H1 (cell line): ENCODE results near the gene DTL. TPM values are rescaled to one million over a fixed set of nuclear protein-coding genes. Genes with fewer than 3 reads are reported as not detected.

Experiments used
- CTCF ChIA-PET: fragments of 300-600 bp; sonication (Branson Sonifier 250); formaldehyde crosslinking; loops from one replicate; lab custom pipeline; 2021; ENCODE audit not compliant: partially characterized antibody; lab: Charles Lee
- POLR2A ChIA-PET: fragments of 300-600 bp; sonication (Branson Sonifier 250); formaldehyde crosslinking; loops from one replicate; lab custom pipeline; 2021; ENCODE audit warnings: inconsistent platforms; ENCODE audit not compliant: partially characterized antibody; lab: Charles Lee
- DNase-seq, 2 experiments: peaks; one replicate each; pipeline versions ENCODE4 v3.0.0 to v3.0.0-alpha.2; 2010 to 2022; ENCODE audit warnings: low spot score in 2 of 2, low read depth in 1 of 2, mixed read lengths in 1 of 2
- FAIRE-seq: peaks from 2 replicates; lab custom pipeline; 2011; peaks lifted over from hg19 to GRCh38; lab: Jason Lieb, UNC
- H2AFZ ChIP-seq: 2 replicates; pipeline ENCODE4 v1.8.1; 2012; ENCODE audit warnings: low read length, inconsistent platforms
- H2AK5ac ChIP-seq: 2 replicates; pipeline ENCODE4 v1.6.1; 2013; ENCODE audit warnings: low read depth, low read length
- H2BK120ac ChIP-seq: replicated peaks from 2 replicates; pipeline ENCODE3; 2013; ENCODE audit warnings: low read depth, low read length, inconsistent platforms
- H2BK12ac ChIP-seq: 2 replicates; pipeline ENCODE4 v1.6.1; 2013; ENCODE audit warnings: low read depth, low read length
- H2BK15ac ChIP-seq: 2 replicates; pipeline ENCODE4 v1.6.1; 2013; ENCODE audit warnings: low read length
- H2BK20ac ChIP-seq: 2 replicates; pipeline ENCODE4 v1.6.1; 2013; ENCODE audit warnings: low read length
- H2BK5ac ChIP-seq: 2 replicates; pipeline ENCODE4 v1.6.1; 2013; ENCODE audit warnings: low read depth, low read length
- H3K14ac ChIP-seq: 2 replicates; pipeline ENCODE4 v1.6.1; 2013; ENCODE audit warnings: inconsistent platforms; ENCODE audit not compliant: insufficient read length
- H3K18ac ChIP-seq: 2 replicates; pipeline ENCODE4 v1.6.1; 2013; ENCODE audit warnings: low read length; ENCODE audit errors: extremely low read depth
- H3K23ac ChIP-seq: 2 replicates; pipeline ENCODE4 v1.6.1; 2013; ENCODE audit warnings: inconsistent platforms; ENCODE audit not compliant: insufficient read length
- H3K23me2 ChIP-seq: 2 replicates; pipeline ENCODE4 v1.6.1; 2013; ENCODE audit warnings: low read depth, low read length
- H3K27ac ChIP-seq: 2 replicates; pipeline ENCODE4 v1.6.1; 2011; ENCODE audit warnings: low read depth, low read length, inconsistent platforms
- H3K27me3 ChIP-seq, 4 experiments: replicated peaks in 1 of 4; 1 replicate in 1 of 4; 2 replicates in 3 of 4; pipeline versions ENCODE4 v1.6.1 to v1.8.1; 2011 to 2013; ENCODE audit warnings: low read length in 3 of 4, mild to moderate bottlenecking in 3 of 4, inconsistent platforms in 2 of 4, mixed read lengths in 2 of 4, moderate library complexity in 1 of 4; ENCODE audit not compliant: control insufficient read depth in 3 of 4, insufficient read depth in 3 of 4; ENCODE audit errors: extremely low read depth in 1 of 4
- H3K36me3 ChIP-seq, 4 experiments: 2 replicates each; pipeline versions ENCODE4 v1.6.1 to v1.8.1; 2011 to 2013; ENCODE audit warnings: mild to moderate bottlenecking in 4 of 4, low read length in 3 of 4, moderate library complexity in 2 of 4, control low read depth in 1 of 4, inconsistent platforms in 1 of 4; ENCODE audit not compliant: insufficient read depth in 4 of 4, control insufficient read depth in 2 of 4
- H3K4ac ChIP-seq: replicated peaks from 2 replicates; pipeline ENCODE3; 2013; ENCODE audit warnings: low read length, low read depth, mixed read lengths, inconsistent platforms; ENCODE audit not compliant: insufficient read length
- H3K4me1 ChIP-seq, 4 experiments: replicated peaks in 1 of 4; 1 replicate in 1 of 4; 2 replicates in 3 of 4; pipeline versions ENCODE4 v1.6.1 to v1.8.1; 2011 to 2013; ENCODE audit warnings: low read length in 3 of 4, inconsistent platforms in 2 of 4, mixed read lengths in 1 of 4; ENCODE audit not compliant: insufficient read depth in 4 of 4, control insufficient read depth in 3 of 4
- H3K4me2 ChIP-seq, 2 experiments: 2 replicates each; pipeline versions ENCODE4 v1.6.1 to v1.8.1; 2011 to 2013; ENCODE audit warnings: low read depth in 2 of 2, low read length in 2 of 2, control low read depth in 1 of 2, inconsistent platforms in 1 of 2, mild to moderate bottlenecking in 1 of 2; ENCODE audit not compliant: insufficient read depth in 1 of 2
- H3K4me3 ChIP-seq, 4 experiments: fragments of 200-600, 300-600 bp in 1 of 4; sonication (generic), shearing (Covaris generic), sonication (Bioruptor Twin) in 1 of 4; 2 replicates each; pipeline versions ENCODE4 v1.5.1 to v1.8.1; 2011 to 2016; ENCODE audit warnings: low read length in 4 of 4, low read depth in 3 of 4, control low read depth in 2 of 4, inconsistent platforms in 2 of 4, mild to moderate bottlenecking in 2 of 4, mixed read lengths in 1 of 4, moderate library complexity in 1 of 4; ENCODE audit not compliant: insufficient read depth in 2 of 4; ENCODE audit errors: extremely low read depth in 1 of 4
- H3K56ac ChIP-seq: replicated peaks from 2 replicates; pipeline ENCODE3; 2013; ENCODE audit warnings: low read depth, mild to moderate bottlenecking, mixed read lengths, low read length, inconsistent platforms; ENCODE audit not compliant: insufficient read length
- H3K79me1 ChIP-seq: 2 replicates; pipeline ENCODE4 v1.6.1; 2013; ENCODE audit warnings: low read depth, low read length, control low read depth
- H3K79me2 ChIP-seq, 2 experiments: 2 replicates each; pipeline versions ENCODE4 v1.6.1 to v1.8.1; 2012 to 2013; ENCODE audit warnings: low read length in 2 of 2, mild to moderate bottlenecking in 2 of 2, inconsistent platforms in 1 of 2; ENCODE audit not compliant: insufficient read depth in 2 of 2, control insufficient read depth in 1 of 2
- H3K9ac ChIP-seq, 4 experiments: replicated peaks in 1 of 4; 1 replicate in 1 of 4; 2 replicates in 3 of 4; pipeline versions ENCODE4 v1.6.1 to v1.8.1; 2011 to 2013; ENCODE audit warnings: low read depth in 3 of 4, low read length in 3 of 4, control low read depth in 2 of 4, mild to moderate bottlenecking in 2 of 4, moderate library complexity in 2 of 4, inconsistent platforms in 1 of 4; ENCODE audit errors: extremely low read depth in 1 of 4
- H3K9me3 ChIP-seq, 2 experiments: 2 replicates each; pipeline versions ENCODE4 v1.6.1 to v1.8.1; 2012 to 2013; ENCODE audit warnings: mild to moderate bottlenecking in 2 of 2, moderate library complexity in 2 of 2, control low read depth in 1 of 2, inconsistent platforms in 1 of 2, low read depth in 1 of 2, low read length in 1 of 2, mixed read lengths in 1 of 2; ENCODE audit not compliant: insufficient read depth in 2 of 2
- H4K20me1 ChIP-seq, 2 experiments: replicated peaks in 1 of 2; 2 replicates each; pipeline versions ENCODE3 to v1.8.1; 2011 to 2013; ENCODE audit warnings: inconsistent platforms in 2 of 2, low read length in 2 of 2, mild to moderate bottlenecking in 1 of 2; ENCODE audit not compliant: insufficient read depth in 2 of 2, control insufficient read depth in 1 of 2
- H4K5ac ChIP-seq: 2 replicates; pipeline ENCODE4 v1.6.1; 2013; ENCODE audit warnings: low read length, low read depth, mixed read lengths, inconsistent platforms; ENCODE audit not compliant: insufficient read length
- H4K8ac ChIP-seq: 2 replicates; pipeline ENCODE4 v1.8.0; 2013; ENCODE audit warnings: mild to moderate bottlenecking, moderate library complexity, low read length, inconsistent platforms; ENCODE audit not compliant: insufficient read depth; ENCODE audit errors: extremely low read depth
- H4K91ac ChIP-seq: replicated peaks from 2 replicates; pipeline ENCODE3; 2013; ENCODE audit warnings: low read length, mixed read lengths, inconsistent platforms; ENCODE audit not compliant: insufficient read length
- ASH2L ChIP-seq: fragments of 200-600, 300-600 bp; sonication (generic); IDR thresholded peaks from one replicate; pipeline ENCODE4 v1.7.1; 2017; ENCODE audit warnings: low read length
- CTBP2 ChIP-seq: IDR thresholded peaks from 2 replicates; pipeline ENCODE4 v1.7.0; 2011; ENCODE audit warnings: borderline replicate concordance, mild to moderate bottlenecking, moderate library complexity, mixed read lengths, low read length; ENCODE audit not compliant: insufficient read depth, insufficient read length
- FOSL1 ChIP-seq: IDR thresholded peaks from 2 replicates; pipeline ENCODE4 v1.6.1; 2011; ENCODE audit warnings: mild to moderate bottlenecking, low read depth, low read length, moderate library complexity; ENCODE audit not compliant: insufficient read depth
- GTF2F1 ChIP-seq: IDR thresholded peaks from 2 replicates; pipeline ENCODE4 v1.6.1; 2012; ENCODE audit warnings: low read depth, low read length, improper control_type of control experiment, borderline replicate concordance
- JUND ChIP-seq: IDR thresholded peaks from 2 replicates; pipeline ENCODE4 v1.6.1; 2011; ENCODE audit warnings: mild to moderate bottlenecking, improper control_type of control experiment, low read length
- RFX5 ChIP-seq: IDR thresholded peaks from 2 replicates; pipeline ENCODE4 v1.6.1; 2011; ENCODE audit warnings: low read depth, low read length, improper control_type of control experiment, borderline replicate concordance
- SUZ12 ChIP-seq: fragments of 200-600 bp; sonication (generic); IDR thresholded peaks from 2 replicates; pipeline ENCODE4 v1.6.1; 2012; ENCODE audit warnings: mild to moderate bottlenecking, inconsistent platforms, low read length, moderate library complexity, mixed read lengths
- TAF7 ChIP-seq: optimal IDR thresholded peaks from 2 replicates; pipeline ENCODE3; 2011; ENCODE audit warnings: low read depth, mild to moderate bottlenecking, inconsistent platforms, low read length, moderate library complexity, borderline replicate concordance
- TBP ChIP-seq: IDR thresholded peaks from 2 replicates; pipeline ENCODE4 v1.6.1; 2011; ENCODE audit warnings: low read depth, low read length, improper control_type of control experiment
- WGBS, 2 experiments: shearing (Covaris generic) in 1 of 2; methylation state at CpG; one replicate each; pipeline versions ENCODE4 v1.1.6 to v1.1.7; 2013 to 2015; ENCODE audit warnings: low lambda C conversion rate in 2 of 2, mixed read lengths in 2 of 2, inconsistent platforms in 1 of 2, low coverage in 1 of 2, missing lambda C conversion rate in 1 of 2; ENCODE audit not compliant: insufficient replicate concordance in 2 of 2, insufficient coverage in 1 of 2, insufficient read length in 1 of 2; ENCODE audit errors: extremely low coverage in 1 of 2, missing lambda C conversion rate in 1 of 2; 5-methylcytosine and 5-hydroxymethylcytosine counted together
- polyA plus RNA-seq, 7 experiments: library from polyadenylated mRNA; depleted of rRNA in 3 of 7; stranded (reverse) in 5 of 7; unstranded in 2 of 7; fragments of >200 nt in 5 of 7; fragments of 200-250 nt in 2 of 7; gene quantifications; 1 replicate in 5 of 7; 2 replicates in 1 of 7; 4 replicates in 1 of 7; pipeline versions ENCODE4 v1.2.1 to v1.2.3, GENCODE V29; 2011 to 2013; ENCODE audit warnings: missing spikeins in 2 of 7, mixed read lengths in 2 of 7
- total RNA-seq: library from RNA; stranded (reverse); fragmentation: NEBNext Ultra II Directional; extraction: Animal tissue kit (Norgen Biotek cat#: 25700); gene quantifications from 2 replicates; pipeline ENCODE4 v1.2.1, GENCODE V29; 2021
- TF ChIP-seq, protein P1 (sequence below), 3 experiments: IDR thresholded peaks; 1 replicate in 2 of 3; 2 replicates in 1 of 3; pipeline versions ENCODE4 v1.5.1 to v1.6.1; 2011; ENCODE audit warnings: low read length in 3 of 3, mild to moderate bottlenecking in 3 of 3, inconsistent platforms in 2 of 3, low read depth in 1 of 3, moderate library complexity in 1 of 3; ENCODE audit not compliant: insufficient read depth in 1 of 3; ENCODE audit errors: control extremely low read depth in 1 of 3

Gene DTL
- total and polyA plus RNA-seq, 2 of the 8 experiments (the other 6 are each of a cell fraction or from before 2014, with no cell fraction given): 36.0 to 46.9 TPM

DNA sequence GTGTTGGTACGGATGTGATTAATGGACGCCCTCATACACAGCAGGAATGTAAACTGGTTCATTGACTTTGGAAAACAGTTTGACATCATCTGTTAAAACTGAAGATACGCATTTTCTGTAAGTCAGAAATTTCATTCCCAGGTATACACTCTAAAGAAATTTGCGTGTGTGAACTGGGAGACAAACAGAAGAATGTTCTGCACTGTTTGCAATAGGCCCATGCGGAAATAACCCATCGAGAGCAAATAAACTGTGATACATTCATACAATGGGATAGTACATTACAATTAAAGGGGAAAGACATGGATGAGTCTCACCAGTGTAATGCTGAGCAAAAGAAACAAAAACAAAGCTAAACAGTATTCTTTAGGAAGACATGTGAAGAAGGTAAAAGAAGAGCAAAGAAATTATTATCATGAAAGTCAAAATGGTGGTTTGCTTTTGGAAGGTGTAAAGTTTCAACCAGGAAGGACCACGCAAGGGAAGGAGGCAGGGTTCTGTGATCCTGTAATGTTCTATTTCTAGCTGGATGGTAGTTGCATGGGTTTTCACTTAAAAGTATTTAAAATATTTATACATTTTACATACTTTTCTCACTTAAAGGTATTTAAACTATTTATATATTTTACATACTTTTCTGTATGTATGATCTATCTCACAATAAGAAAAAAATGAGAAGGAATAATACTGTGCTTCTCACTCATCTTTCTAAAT, 30.5 kb upstream of the DTL start:
- no peak for FAIRE-seq
- no peak overlapping the region for H2BK15ac ChIP-seq
- no peak overlapping the region for H2BK20ac ChIP-seq
- no peak overlapping the region for H3K4ac ChIP-seq
- no peak overlapping the region for H4K91ac ChIP-seq
- H3K9ac ChIP-seq: no peak overlapping the region
- no peak overlapping the region for H4K5ac ChIP-seq
- no peak overlapping the region for H3K18ac ChIP-seq
- POLR2A ChIA-PET: no interaction called here
- no peak overlapping the region for H3K56ac ChIP-seq
- CTCF ChIA-PET: interaction anchor here (0.6 to 1.3 kb wide), 2 partner anchors 29 to 269 kb away, joined by 3 to 7 read pairs; partner anchors contain the start of genes DTL and INTS7
- no peak overlapping the region for H2AFZ ChIP-seq
- no peaks in the 10 kb centered on the region for H3K23me2 ChIP-seq
- no peaks in the 10 kb centered on the region for H3K9me3 ChIP-seq
- H3K23ac ChIP-seq: no peak overlapping the region
- H3K79me2 ChIP-seq: no peaks in the 10 kb centered on the region
- H3K27ac ChIP-seq: no peak overlapping the region
- 92% methylated on average over 7 of the region's 7 CpGs; no CpG with 5 or more reads in 1 of the 2 experiments for WGBS, 2 experiments
- no peak overlapping the region for H2BK12ac ChIP-seq
- no peak overlapping the region for H2BK5ac ChIP-seq
- H3K4me2 ChIP-seq: no peak overlapping the region
- H4K20me1 ChIP-seq: peaks cover 0 to 2% of the 10 kb centered on the region in 2 experiments
- H2BK120ac ChIP-seq: no peak overlapping the region
- no peak overlapping the region for H3K4me3 ChIP-seq
- H2AK5ac ChIP-seq: no peak overlapping the region
- no peaks in the 10 kb centered on the region for H3K79me1 ChIP-seq
- H3K14ac ChIP-seq: no peak overlapping the region
- DNase-seq: no peak
- H4K8ac ChIP-seq: no peak overlapping the region
- no peaks in the 10 kb centered on the region for H3K4me1 ChIP-seq
- H3K27me3 ChIP-seq: no peaks in the 10 kb centered on the region
- H3K36me3 ChIP-seq: peaks cover 0 to 16% (median 9%) of the 10 kb centered on the region in 4 experiments; a peak in 6 of 8 replicates
- TF ChIP-seq RFX5: no peak
- TF ChIP-seq SUZ12: no peak
- no peak for TF ChIP-seq TAF7
- TF ChIP-seq, protein P1, sequence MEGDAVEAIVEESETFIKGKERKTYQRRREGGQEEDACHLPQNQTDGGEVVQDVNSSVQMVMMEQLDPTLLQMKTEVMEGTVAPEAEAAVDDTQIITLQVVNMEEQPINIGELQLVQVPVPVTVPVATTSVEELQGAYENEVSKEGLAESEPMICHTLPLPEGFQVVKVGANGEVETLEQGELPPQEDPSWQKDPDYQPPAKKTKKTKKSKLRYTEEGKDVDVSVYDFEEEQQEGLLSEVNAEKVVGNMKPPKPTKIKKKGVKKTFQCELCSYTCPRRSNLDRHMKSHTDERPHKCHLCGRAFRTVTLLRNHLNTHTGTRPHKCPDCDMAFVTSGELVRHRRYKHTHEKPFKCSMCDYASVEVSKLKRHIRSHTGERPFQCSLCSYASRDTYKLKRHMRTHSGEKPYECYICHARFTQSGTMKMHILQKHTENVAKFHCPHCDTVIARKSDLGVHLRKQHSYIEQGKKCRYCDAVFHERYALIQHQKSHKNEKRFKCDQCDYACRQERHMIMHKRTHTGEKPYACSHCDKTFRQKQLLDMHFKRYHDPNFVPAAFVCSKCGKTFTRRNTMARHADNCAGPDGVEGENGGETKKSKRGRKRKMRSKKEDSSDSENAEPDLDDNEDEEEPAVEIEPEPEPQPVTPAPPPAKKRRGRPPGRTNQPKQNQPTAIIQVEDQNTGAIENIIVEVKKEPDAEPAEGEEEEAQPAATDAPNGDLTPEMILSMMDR (IDR thresholded peaks at IDR 0.05; ENCODE audit: control extremely low read depth in 1 of 3, insufficient read depth in 1 of 3, low read depth in 1 of 3, low read length in 3 of 3): no peak
- no peak for TF ChIP-seq ASH2L
- no peak for TF ChIP-seq JUND
- no peak for TF ChIP-seq CTBP2
- TF ChIP-seq GTF2F1: no peak
- no peak for TF ChIP-seq FOSL1
- no peak for TF ChIP-seq TBP
